SK-N-SH (cell line): ENCODE results near the gene NOL4L.

Experiments used
- CHD2 ChIP-seq: fragments of 150-350 bp; IDR thresholded peaks from 2 replicates; pipeline ENCODE4 v1.6.1; 2018; ENCODE audit warnings: low read length; ENCODE audit not compliant: partially characterized antibody
- EP300 ChIP-seq, 2 experiments: IDR thresholded peaks; 2 replicates each; pipeline versions ENCODE4 v1.4.0 to v1.6.1; 2012; ENCODE audit warnings: borderline replicate concordance in 1 of 2, low read depth in 1 of 2, low read length in 1 of 2
- JUND ChIP-seq: IDR thresholded peaks from 2 replicates; pipeline ENCODE4 v1.4.0; 2012
- MAX ChIP-seq: IDR thresholded peaks from 2 replicates; pipeline ENCODE4 v1.4.0; 2012; ENCODE audit warnings: low read depth
- POLR2AphosphoS5 ChIP-seq: IDR thresholded peaks from 2 replicates; pipeline ENCODE4 v1.6.1; 2012; ENCODE audit warnings: low read depth, low read length
- RAD21 ChIP-seq: IDR thresholded peaks from 2 replicates; pipeline ENCODE4 v1.6.1; 2012; ENCODE audit warnings: mild to moderate bottlenecking, low read length
- USF2 ChIP-seq: fragments of 150-350 bp; IDR thresholded peaks from 2 replicates; pipeline ENCODE4 v1.6.1; 2017; ENCODE audit warnings: antibody characterized with exemption, low read length, low read depth, borderline replicate concordance

GRCh38 chr20:32609111-32609773 lies 24.1 kb upstream of the NOL4L start:
- TF ChIP-seq CHD2 (no peak), POLR2AphosphoS5 (no peak), JUND (no peak), EP300 (IDR thresholded peaks at IDR 0.05; ENCODE audit: borderline replicate concordance in 1 of 2, low read depth in 1 of 2, low read length in 1 of 2) (no peak), MAX (no peak), RAD21 (no peak), USF2 (no peak)
